Keratinocyte (primary cell): ENCODE results near the gene TACR2. TPM values are rescaled to one million over a fixed set of nuclear protein-coding genes. Genes with fewer than 3 reads are reported as not detected.

Source experiments
- DNase-seq: peaks from one replicate; pipeline ENCODE4 v3.0.0-alpha.2; 2011; ENCODE audit warnings: low read depth, missing footprints, low spot score
- FAIRE-seq: peaks from 2 replicates; lab custom pipeline; 2011; peaks lifted over from hg19 to GRCh38; lab: Jason Lieb, UNC
- H2AFZ ChIP-seq: 2 replicates; pipeline ENCODE4 v1.6.0; 2012; ENCODE audit warnings: low read length, control low read depth, inconsistent platforms; ENCODE audit not compliant: control insufficient read depth
- H3K27ac ChIP-seq: 2 replicates; pipeline ENCODE4 v1.5.1; 2011; ENCODE audit warnings: low read length; ENCODE audit not compliant: control insufficient read depth, insufficient read depth
- H3K27me3 ChIP-seq: 3 replicates; pipeline ENCODE4 v1.6.0; 2011; ENCODE audit warnings: low read length; ENCODE audit not compliant: control insufficient read depth, insufficient read depth; ENCODE audit errors: extremely low read depth
- H3K36me3 ChIP-seq, 2 experiments: 2 replicates in 1 of 2; 3 replicates in 1 of 2; pipeline ENCODE4 v1.5.1; 2011; ENCODE audit warnings: low read length in 2 of 2, mild to moderate bottlenecking in 1 of 2; ENCODE audit not compliant: control insufficient read depth in 2 of 2, insufficient read depth in 2 of 2; ENCODE audit errors: extremely low read depth in 1 of 2
- H3K4me1 ChIP-seq: 3 replicates; pipeline ENCODE4 v1.5.1; 2011; ENCODE audit warnings: low read length; ENCODE audit not compliant: control insufficient read depth, insufficient read depth; ENCODE audit errors: extremely low read depth
- H3K4me2 ChIP-seq: 3 replicates; pipeline ENCODE4 v1.6.0; 2011; ENCODE audit warnings: low read depth, low read length; ENCODE audit not compliant: control insufficient read depth, insufficient read depth; ENCODE audit errors: extremely low read depth
- H3K4me3 ChIP-seq, 3 experiments: fragments of 200-600 bp in 1 of 3; sonication (generic) in 1 of 3; 2 replicates in 2 of 3; 3 replicates in 1 of 3; pipeline ENCODE4 v1.5.1; 2011 to 2016; ENCODE audit warnings: low read length in 3 of 3, mild to moderate bottlenecking in 3 of 3, control low read depth in 2 of 3, inconsistent platforms in 1 of 3, low read depth in 1 of 3, mixed read lengths in 1 of 3, mixed run types in 1 of 3, moderate library complexity in 1 of 3; ENCODE audit not compliant: control insufficient read depth in 2 of 3, insufficient read depth in 2 of 3; ENCODE audit errors: extremely low read depth in 1 of 3
- H3K79me2 ChIP-seq: 2 replicates; pipeline ENCODE4 v1.6.0; 2012; ENCODE audit warnings: low read length; ENCODE audit not compliant: control insufficient read depth, insufficient read depth
- H3K9ac ChIP-seq: 3 replicates; pipeline ENCODE4 v1.6.0; 2011; ENCODE audit warnings: low read length; ENCODE audit not compliant: control insufficient read depth, insufficient read depth; ENCODE audit errors: extremely low read depth
- H3K9me1 ChIP-seq: 3 replicates; pipeline ENCODE4 v1.6.0; 2011; ENCODE audit warnings: low read length; ENCODE audit not compliant: control insufficient read depth, insufficient read depth; ENCODE audit errors: extremely low read depth
- H3K9me3 ChIP-seq: 2 replicates; pipeline ENCODE4 v1.5.1; 2012; ENCODE audit warnings: low read depth, low read length; ENCODE audit not compliant: control insufficient read depth
- H4K20me1 ChIP-seq: 3 replicates; pipeline ENCODE4 v1.6.0; 2011; ENCODE audit warnings: low read length; ENCODE audit not compliant: control insufficient read depth, insufficient read depth; ENCODE audit errors: extremely low read depth
- CTCF ChIP-seq, 3 experiments: IDR thresholded peaks in 1 of 3; conservative IDR thresholded peaks in 1 of 3; optimal IDR thresholded peaks in 1 of 3; 2 replicates in 2 of 3; 3 replicates in 1 of 3; pipeline versions ENCODE3 to v1.5.1; 2011; ENCODE audit warnings: low read length in 3 of 3, mild to moderate bottlenecking in 3 of 3, moderate library complexity in 2 of 3, control low read depth in 1 of 3, inconsistent platforms in 1 of 3; ENCODE audit not compliant: insufficient read depth in 2 of 3; ENCODE audit errors: extremely low read depth in 1 of 3
- EZH2 ChIP-seq: IDR thresholded peaks from one replicate; pipeline ENCODE4 v1.6.1; 2012; ENCODE audit warnings: inconsistent platforms, mild to moderate bottlenecking, low read length, moderate library complexity
- dilution Hi-C: fragments of 300-500 bp; cut with MboI; formaldehyde crosslinking; loops from one replicate; pipeline ENCODE4 v1.7.0; 2020; ENCODE audit warnings: low sequenced_read_pairs; ENCODE audit not compliant: extremely low pct_ligation_motif_present
- polyA plus RNA-seq, 5 experiments: library from polyadenylated mRNA; depleted of rRNA in 3 of 5; stranded (reverse) in 3 of 5; stranded (forward) in 1 of 5; unstranded in 1 of 5; fragments of >200 nt; gene quantifications; 1 replicate in 1 of 5; 2 replicates in 3 of 5; 3 replicates in 1 of 5; pipeline versions ENCODE4 v1.2.1 to v1.2.3, GENCODE V29; 2011 to 2012; ENCODE audit warnings: missing spikeins in 2 of 5, low read depth in 1 of 5, low replicate concordance in 1 of 5

The TACR2 gene
- polyA plus RNA-seq, 1 donor (not counting 4 experiments of a cell fraction or from before 2014, with no cell fraction given), result 0.07 TPM

DNA sequence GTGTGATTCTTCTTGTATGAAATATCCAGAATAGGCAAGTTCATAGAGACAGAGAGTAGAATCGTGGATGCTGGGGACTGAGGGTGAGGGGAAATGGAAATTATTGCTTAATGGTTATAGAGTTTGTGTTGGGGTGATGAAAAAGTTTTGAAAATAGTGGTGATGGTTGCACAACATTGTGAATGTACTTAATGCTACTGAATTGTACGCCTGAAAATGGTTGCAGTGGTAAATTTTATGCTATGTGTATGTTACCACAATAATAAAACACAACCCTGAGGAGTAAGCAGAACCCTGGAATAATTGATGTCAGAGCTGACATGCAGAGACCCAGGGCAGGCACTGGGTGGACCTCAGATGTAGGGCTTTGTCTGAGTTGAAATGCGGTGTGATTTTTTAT, 57.6 kb downstream of the TACR2 start:
- FAIRE-seq (no peak), DNase-seq (no peak)
- Histone ChIP-seq H3K4me1 (peaks cover 53% of the 10 kb centered on the region), H3K79me2 (peaks cover 53% of the 10 kb centered on the region), H3K27ac (no peak overlapping the region), H3K9ac (no peak overlapping the region), H3K36me3 (peaks cover 10 to 27% of the 10 kb centered on the region in 2 experiments), H3K4me3 (no peak overlapping the region), H4K20me1 (no peaks in the 10 kb centered on the region), H3K9me1 (peaks cover 14% of the 10 kb centered on the region), H2AFZ (no peak overlapping the region), H3K27me3 (no peaks in the 10 kb centered on the region), H3K9me3 (no peaks in the 10 kb centered on the region), H3K4me2 (no peak overlapping the region)
- TF ChIP-seq CTCF (optimal IDR thresholded peaks at IDR 0.05 in 1 of 3, IDR thresholded peaks at IDR 0.05 in 1 of 3, conservative IDR thresholded peaks at IDR 0.05 in 1 of 3; ENCODE audit: extremely low read depth in 1 of 3, insufficient read depth in 2 of 3, low read length in 3 of 3), result no peak
- TF ChIP-seq EZH2, result no peak
- dilution Hi-C loops, result no loop called here

GRCh38 chr10:69358148-69358795, 58.4 kb downstream of the TACR2 start:
- Histone ChIP-seq H3K4me3 (no peak overlapping the region), H2AFZ (no peak overlapping the region), H3K4me2 (no peak overlapping the region), H3K27ac (no peak overlapping the region), H3K36me3 (peaks cover 8 to 30% of the 10 kb centered on the region in 2 experiments), H3K9ac (no peak overlapping the region), H3K79me2 (peaks cover 58% of the 10 kb centered on the region), H3K9me3 (no peaks in the 10 kb centered on the region), H3K9me1 (peaks cover 14% of the 10 kb centered on the region), H3K27me3 (no peaks in the 10 kb centered on the region), H4K20me1 (no peaks in the 10 kb centered on the region), H3K4me1 (peaks cover 53% of the 10 kb centered on the region)
- FAIRE-seq, result no peak
- dilution Hi-C loops, result no loop called here
- DNase-seq, result no peak
- TF ChIP-seq CTCF (optimal IDR thresholded peaks at IDR 0.05 in 1 of 3, IDR thresholded peaks at IDR 0.05 in 1 of 3, conservative IDR thresholded peaks at IDR 0.05 in 1 of 3; ENCODE audit: extremely low read depth in 1 of 3, insufficient read depth in 2 of 3, low read length in 3 of 3) (no peak), EZH2 (no peak)
